NCI-H82 treated with DMSO at 0.1 percent for 48 hours (cell line): ENCODE results near the gene CD68.
"Not testable (repeated sequence)": the region's sequence is repeated elsewhere in the genome, so short reads cannot be mapped to it uniquely, and the experiment has no call there.

Source experiments
- DNase-seq: peaks from one replicate; lab custom pipeline; 2025; ENCODE audit not compliant: unreplicated experiment; lab: John Stamatoyannopoulos, UW

The CD68 gene

DNA sequence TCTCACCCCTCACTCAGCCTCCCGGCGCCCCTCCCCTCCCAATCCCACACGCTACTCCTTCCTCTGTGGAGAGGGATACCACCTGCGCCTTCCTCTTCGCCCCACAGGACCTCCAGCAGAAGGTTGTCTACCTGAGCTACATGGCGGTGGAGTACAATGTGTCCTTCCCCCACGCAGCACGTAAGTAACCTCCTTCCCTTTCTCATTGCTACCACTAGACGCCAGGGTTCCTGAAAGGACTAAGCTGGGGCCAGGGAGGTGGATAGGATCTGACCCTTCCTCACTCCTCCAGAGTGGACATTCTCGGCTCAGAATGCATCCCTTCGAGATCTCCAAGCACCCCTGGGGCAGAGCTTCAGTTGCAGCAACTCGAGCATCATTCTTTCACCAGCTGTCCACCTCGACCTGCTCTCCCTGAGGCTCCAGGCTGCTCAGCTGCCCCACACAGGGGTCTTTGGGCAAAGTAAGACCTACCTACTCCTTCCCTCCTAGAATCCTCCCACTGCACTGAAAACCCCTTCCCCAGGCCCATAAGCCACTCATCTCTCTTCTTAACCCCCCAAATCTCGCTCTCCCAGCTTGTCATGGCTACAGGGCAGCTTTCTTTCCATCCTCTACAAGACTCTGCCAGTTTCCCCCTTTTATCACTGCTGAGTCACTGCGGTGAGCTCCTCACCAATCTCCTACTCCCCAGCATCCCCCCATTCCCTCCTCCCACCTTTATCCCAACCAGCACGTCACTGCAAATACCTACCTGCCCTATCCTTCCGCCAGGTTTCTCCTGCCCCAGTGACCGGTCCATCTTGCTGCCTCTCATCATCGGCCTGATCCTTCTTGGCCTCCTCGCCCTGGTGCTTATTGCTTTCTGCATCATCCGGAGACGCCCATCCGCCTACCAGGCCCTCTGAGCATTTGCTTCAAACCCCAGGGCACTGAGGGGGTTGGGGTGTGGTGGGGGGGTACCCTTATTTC lies 1.5 kb downstream of the CD68 start:
- no peak for DNase-seq

DNA sequence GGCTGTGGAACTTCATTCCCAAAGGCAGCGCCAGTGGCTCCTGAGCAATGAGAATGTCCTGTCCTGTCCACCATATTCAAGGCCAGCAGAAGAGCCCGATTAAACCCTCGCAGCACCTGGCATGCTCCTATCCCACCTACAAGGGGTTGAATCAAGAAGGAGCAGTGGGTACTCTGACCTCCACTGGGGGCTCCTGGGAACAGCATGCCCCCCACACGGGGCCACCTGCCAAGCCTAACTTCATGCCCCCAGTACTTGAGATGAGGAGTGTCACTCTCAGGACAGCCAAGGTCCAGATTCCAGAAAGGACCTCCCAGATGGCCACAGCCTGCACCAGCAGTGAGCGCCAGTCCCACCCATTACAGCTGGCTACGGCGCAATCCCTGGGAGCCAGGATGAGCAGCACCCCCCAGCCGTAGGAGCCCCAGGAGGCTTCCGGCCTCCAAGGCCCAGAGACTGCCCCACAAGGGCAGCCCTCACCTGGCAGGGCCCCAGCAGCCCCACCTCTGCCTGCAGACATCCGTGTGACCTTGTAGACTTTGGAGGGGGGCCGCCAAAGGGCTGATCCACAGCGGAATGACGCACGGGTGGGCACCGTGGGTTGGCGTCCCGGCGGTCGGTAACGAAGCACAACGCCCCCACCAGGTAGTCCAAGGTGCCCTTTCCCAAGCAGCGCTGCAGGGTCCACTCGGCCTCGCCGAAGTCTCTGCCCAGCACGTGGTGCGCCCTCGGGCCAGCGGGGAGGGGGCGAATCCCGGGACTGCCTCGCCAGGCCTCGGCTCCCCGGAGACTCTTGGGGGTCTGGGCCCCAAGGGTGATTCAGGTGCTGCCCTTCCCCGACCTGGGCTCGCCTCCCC lies 3.2 kb downstream of the CD68 start:
- no peak for DNase-seq

DNA sequence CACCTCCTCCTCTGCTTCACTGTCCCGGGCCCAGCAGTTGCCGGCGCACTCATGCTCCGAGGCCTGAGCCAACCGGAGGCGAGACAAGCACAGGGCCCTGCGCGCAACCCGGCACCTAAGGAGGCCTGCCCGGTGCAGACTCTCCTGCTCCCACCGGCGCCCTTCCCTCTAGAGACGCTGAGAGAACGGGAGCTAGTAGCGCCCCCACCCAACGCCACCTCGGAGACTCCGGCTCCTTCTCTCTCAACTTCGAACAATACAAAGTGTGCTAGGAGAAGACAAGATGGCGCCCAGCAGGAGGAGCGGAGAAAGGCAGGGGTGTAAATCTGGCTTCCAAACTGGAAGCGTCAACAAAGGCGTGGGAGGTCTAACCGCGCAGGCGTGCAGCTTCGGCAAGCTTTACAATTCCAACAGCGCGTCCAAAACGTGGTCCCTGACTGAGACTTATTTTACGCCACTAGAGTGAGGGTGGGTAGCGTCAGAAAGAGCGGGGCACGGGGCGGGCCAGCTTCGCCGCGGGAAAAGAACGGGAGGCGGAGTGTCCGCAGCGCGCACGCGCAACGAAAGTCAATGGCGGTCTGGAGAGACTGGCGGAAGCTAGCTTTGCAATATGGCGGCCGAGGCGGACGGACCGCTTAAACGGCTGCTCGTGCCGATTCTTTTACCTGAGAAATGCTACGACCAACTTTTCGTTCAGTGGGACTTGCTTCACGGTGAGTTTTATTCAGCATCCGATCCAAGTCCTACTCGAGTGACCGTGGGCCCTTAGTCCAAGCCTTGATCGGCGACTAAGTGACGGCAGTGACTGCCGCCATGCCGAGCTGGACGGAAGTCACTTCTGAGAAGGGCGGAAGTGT lies 4.0 kb downstream of the CD68 start, which contains the start of gene MPDU1:
TSS of gene MPDU1 (plus strand) at position 600 of the 857 bp plus-strand sequence. CDS start at position 611, 11 bp downstream.
- peak; percentile 98 for DNase-seq

DNA sequence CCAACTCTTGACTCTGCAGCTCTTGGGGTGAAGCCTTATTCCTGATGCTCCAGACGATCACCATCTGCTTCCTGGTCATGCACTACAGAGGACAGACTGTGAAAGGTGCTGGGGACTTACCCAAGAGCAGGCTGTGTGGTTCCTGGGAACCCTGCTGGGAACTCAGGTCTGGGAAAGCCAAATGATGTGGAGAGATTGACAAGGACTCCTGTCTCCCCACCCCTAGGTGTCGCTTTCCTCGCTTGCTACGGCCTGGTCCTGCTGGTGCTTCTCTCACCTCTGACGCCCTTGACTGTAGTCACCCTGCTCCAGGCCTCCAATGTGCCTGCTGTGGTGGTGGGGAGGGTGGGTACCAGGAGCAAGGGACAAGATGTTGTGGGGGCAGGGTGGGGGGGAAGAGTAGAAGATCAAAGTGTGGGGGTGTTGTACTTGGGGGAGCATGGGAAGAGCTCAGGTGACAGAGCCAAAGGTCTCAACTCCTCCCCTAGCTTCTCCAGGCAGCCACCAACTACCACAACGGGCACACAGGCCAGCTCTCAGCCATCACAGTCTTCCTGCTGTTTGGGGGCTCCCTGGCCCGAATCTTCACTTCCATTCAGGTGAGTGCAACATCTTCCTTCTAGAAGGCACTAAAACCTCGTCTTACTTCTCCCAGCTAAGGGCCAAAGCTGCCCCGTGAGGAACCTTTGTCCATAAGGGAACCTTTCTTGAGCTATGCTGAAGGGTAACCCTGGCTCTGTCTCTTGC lies 7.4 kb downstream of the CD68 start:
- DNase-seq, result no peak

DNA sequence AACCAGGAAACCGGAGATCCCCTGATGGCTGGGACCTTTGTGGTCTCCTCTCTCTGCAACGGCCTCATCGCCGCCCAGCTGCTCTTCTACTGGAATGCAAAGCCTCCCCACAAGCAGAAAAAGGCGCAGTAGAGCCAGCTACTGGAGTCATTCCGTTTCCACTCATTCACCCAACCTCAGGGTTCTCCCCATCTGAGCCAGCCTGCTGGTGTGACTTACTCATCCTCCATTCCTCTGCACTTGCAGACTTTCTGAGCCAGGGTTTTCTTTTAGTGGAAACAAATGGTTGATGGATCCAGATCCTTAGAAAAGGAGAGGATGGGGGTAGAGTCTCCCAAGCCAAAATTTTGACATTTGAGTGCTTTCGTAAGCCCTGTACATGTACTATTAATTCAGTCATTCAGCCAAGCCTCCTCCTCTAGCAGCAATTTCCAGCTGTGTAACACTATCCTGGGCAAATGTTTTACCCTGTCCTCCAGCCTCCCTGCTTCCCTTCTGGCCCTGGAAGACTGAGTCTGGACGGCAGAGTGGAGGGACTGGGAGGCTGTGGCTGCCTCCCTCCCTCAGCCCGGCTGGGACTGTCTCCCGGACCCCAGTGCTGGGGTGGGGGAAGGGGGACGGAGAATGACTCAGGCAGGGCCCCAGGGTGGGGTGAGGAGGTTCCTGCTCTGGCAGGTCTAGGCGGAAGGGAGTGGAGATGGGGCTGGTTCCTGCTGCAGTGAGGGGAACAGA lies 8.1 kb downstream of the CD68 start:
- DNase-seq, result no peak

DNA sequence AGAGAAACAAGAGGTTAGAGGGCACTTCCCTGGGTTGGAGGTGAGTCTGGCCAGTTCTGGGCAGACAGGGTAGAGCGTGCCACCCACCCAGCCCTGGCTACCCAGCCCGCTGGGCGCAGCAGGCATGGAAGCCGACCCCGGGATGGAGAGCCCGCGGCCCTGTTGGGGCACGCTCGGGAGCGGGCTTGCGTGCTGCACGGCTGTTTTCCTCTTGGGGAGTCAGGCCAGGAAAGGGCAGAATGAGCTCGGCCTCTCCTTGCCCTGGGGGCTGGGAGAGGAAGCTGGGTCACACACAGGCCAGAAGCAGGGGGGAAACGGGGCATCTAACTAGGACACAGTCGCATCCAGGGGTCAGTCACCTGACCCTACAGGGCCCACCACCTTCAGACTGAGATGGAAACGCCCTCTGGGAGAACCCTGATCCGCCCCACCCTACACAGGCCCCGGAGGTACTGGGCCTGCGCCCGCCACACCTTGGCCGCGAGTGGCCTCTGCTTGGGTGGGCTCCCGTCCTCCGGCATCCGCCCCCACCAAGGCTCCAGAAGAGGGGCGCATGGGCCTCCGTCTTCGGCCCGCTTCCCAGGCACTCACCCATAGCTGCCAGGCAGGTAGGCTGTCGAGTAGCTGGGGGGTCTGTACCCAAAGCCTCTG lies 9.2 kb downstream of the CD68 start:
- DNase-seq, result no peak

DNA sequence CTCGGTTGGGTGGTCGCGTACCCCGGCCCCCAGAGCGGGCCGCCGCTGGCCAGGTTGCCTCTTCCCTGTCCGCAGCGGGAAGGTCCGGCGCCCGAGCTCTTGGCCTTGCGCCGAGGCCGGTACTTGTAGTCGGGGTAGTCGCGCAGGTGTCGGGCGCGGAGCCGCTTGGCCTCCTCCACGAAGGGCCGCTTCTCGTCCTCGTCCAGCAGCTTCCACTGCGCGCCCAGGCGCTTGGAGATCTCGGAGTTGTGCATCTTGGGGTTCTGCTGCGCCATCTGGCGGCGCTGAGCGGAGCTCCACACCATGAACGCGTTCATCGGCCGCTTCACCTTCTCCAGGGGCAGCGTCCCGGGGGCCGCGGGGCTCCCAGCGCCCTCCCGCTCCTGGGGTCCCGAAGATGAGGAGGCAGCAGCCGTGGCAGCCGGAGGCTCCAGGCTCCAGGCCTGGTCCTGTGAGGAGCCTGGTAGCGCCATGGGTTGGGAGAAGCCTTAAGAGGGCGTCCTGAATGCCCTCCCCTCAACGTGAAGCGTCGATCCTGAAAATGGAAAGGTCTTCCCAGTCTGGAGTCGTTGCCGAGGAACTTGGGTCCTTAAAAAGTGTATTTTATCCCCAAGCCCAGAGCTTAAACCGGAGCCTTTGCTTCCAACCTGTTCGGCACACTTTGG lies 9.9 kb downstream of the CD68 start:
- DNase-seq, result peak; percentile 59

DNA sequence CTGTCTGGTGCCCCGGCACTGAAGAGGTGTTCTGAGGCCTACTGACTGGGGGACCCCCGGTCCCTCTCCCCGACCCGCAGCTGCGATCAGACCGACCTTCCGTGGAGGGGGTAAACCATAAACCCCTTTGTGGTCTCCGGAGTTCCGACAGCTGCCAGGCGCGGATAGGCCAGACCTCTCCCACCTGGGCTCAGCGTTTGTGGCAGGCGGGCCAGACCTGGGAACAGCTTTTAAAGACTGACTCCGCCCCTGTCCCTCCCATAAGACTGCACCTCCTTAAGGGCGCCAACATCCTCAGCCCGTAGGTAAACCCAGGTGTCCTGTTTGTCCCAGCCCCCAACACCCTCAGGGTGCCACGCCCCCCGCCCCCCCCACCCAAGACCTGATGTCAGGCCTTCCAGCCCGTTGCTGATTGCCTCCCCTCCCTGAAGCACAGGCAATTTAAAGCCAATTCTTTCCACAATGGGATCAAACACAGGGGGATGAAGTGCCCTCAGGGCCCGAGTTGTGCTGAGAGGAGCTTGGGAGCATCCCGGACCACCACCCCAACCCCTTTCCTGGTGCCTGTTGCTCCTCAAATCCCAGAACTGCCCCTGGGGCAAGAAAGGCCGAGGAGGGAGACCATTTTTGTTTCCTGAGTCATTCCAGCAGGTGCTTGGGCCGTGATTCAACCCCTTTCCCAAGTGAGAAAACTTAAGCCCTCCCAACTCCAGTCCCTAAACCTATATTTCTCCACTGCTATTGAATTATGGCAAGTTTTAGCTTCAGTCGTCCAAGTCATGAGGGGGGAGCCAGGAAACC lies 10.7 kb downstream of the CD68 start, which contains the start of gene SOX15:
TSS of gene SOX15 (minus strand) at position 204 of the 801 bp plus-strand sequence. CDS start 418 bp downstream, outside the sequence.
- no peak for DNase-seq

DNA sequence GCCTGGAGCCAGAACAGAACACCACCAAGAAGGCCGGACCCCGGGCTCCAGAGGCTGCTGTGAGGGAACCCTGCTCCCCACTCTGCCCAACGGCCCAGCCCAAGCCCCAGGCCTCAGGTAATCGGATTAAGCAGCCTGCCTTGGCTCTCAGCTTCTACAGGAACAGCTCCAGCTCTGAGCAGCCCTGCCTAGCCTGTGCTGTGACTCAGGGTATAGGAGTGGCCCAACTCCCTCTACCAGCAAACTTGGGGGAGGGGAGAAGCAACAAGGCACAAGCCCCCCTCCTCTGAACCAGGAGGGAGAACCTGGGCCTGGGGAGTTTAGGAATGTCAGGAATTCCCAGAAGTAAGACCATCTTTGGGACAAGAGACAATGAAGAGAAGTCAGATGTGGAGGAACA lies 11.3 kb downstream of the CD68 start:
- peak; percentile 75 for DNase-seq

DNA sequence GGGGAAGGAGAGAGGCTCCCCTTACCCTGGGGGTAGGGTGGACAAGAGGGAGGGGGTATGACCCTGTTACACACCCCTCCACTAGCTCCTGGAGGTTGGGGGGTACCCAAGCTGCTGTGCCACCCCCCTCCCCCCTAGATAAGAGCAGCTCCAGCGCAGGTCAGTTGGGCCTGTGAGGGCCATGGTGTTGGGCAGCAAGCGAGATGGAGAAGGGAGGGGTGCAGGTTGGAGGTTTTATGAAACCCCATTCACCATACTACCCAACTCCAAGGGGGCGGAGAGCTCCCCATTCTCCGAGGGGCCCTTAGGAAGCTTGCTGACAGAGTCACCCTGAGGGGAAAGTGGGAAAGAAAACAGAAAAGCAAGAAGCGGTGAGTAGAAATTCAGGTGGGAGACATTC lies 12.2 kb downstream of the CD68 start:
- no peak for DNase-seq

DNA sequence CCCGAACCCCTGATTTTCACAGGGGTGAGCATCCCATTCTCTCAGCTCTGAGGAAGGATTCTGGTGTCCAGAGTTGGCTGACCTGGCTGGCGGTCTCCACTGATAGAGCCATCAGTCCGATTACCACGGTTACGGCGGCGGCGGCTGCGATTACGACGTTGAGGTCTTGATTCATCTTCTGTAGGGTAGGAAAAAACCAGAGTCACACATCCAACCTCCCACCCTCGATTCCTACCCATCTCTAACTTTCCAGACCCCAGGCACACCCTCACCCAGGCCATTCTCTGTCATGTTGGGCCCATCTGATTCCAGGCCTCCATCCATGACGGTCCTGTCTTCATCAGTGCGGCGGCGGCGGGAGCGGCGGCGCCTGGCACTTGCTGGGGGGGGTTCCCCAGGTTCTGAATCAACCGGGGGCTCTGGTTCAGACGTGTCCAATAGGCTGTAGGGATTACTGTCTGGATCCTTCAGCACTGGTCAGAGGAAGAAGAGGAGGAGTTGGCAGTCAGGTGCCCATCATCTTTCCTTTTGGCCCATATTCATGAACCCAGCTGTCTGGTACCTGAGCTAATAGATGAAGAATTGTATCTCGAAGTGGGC lies 13.1 kb downstream of the CD68 start:
- DNase-seq, result no peak

DNA sequence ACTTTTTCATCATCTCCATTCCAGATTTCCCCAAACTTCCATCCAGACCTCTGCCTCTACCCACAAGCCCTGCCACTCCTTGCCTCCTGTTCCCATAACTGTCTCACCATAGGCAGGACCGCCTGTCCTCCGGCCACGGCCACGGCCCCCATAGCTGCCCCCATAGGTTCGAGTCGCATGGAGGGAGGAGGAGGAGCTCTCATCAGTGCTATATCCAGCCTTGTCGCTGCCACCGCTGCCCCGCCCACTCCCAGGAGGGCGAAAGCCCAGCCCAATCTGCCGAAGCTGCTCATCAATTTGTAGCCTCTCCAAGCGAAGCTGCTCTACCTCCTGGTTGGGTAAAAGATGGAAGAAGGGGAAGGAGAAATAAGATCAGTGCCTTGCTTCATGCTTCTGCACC lies 13.9 kb downstream of the CD68 start:
- no peak for DNase-seq

DNA sequence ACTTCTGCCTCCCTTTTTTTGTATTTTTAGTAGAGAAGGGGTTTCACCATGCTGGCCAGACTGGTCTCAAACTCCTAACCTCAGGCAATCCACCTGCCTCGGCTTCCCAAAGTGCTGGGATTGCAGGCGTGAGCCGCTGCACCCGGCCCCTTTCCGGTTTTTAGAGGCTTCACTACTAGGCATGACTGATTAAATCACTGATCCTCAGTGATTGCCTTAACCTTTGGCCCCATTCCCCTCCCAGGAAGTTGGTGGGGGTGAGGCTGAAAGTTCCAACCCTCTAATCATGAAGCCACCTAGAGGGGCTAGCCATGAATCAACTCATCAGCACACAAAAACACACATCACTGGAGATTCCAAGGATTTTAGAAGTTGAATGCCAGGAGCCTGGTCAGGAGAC lies 18.1 kb downstream of the CD68 start:
- DNase-seq, result not testable (repeated sequence)

DNA sequence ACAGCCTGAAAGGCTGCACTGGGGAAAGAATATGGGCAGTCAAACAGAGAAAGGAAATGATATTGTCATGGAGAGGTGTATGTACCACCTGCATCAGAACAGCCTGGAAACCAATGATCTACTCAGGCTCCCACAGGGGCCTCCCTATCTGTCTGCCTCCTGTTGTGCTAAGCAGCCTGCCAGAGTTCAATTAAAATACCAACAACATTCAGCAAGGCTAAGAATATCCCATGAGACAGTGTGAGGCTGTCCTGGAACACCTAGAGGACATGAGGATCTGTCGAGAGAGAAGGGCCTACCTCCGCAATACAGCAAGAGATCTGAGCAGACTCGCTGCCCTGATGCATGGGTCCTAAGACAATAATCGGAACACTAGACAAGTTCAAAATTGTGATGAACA lies 26.8 kb downstream of the CD68 start:
- DNase-seq, result no peak

DNA sequence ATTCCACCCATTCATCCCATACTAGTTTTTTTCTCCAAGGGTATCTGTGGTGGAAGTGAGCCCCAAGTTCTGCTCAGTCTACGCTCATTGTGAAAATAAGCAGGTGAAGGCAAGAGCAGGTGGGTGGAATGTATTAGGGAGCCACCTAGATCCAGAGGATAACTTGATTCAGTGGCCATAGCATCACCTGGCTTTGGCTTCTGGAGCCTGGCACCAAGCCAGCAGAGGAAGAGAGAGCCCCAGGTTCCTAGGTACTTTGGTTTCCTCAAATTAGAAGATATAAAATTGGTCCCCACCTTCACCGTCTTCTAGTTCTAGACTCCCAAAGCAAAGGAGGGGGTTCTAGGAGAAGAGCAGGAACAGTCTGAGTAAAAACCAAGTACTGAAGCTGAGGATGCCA lies 31.2 kb downstream of the CD68 start:
- no peak for DNase-seq

DNA sequence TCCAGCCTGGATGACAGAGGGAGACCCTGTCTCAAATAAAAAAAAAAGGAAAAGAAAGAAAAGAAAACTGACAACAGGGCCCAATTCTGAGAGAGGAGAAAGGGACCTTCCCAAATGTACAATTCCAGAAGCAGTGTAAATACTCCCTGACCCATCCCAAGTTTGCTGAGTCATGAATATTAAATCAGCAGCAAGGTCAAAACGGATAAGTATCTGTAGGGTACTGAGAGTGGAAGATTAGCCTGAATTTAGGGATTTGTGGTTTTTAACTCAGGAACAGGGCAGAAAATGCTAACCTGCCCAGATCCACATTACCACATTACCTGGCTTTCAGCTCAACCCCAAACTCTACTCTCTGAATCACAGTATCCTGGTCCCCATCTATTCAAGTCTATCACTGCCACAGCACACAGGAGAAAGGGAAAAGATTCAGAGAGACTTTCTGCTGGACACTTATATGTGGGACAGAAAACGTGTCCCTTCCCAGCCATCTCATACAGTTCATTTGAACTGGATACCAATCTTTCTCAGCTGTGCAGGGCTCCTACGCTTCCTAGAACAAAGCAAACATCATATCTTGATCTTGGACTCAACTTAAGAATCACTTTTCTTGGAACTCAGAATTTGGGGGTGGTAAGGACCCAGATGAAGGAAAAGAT lies 32.3 kb downstream of the CD68 start:
- DNase-seq, result no peak

DNA sequence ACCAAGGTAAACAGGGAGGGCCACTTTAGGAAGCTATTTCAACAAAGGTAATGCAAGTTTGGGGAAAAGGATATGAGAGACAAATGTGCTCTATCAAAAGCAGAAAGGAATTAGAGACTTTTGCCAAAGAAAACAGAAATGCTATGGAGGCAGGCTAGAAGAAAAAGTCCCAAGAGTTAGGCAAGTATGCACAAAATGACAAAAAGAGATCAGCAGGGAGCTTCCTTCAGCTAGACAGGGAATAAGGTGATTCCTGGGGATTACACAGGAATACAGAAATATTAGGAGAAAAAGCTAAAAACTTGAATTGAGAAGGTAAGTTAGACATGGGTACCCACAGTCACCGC lies 32.8 kb downstream of the CD68 start:
- no peak for DNase-seq
